PFSK-1 (cell line): ENCODE results near the gene GBA3.

Experiments
- FOXP2 ChIP-seq: optimal IDR thresholded peaks from 2 replicates; pipeline ENCODE3; 2011; ENCODE audit warnings: borderline replicate concordance, control low read depth, inconsistent platforms; ENCODE audit not compliant: insufficient read depth; ENCODE audit errors: extremely low read length, extremely low read depth
- POLR2AphosphoS5 ChIP-seq: IDR thresholded peaks from 2 replicates; pipeline ENCODE4 v1.6.1; 2012; ENCODE audit warnings: low read depth, mild to moderate bottlenecking, control low read depth, low read length, moderate library complexity
- SIN3A ChIP-seq: IDR thresholded peaks from 2 replicates; pipeline ENCODE4 v1.6.1; 2012; ENCODE audit warnings: mild to moderate bottlenecking, low read length, moderate library complexity, borderline replicate concordance; ENCODE audit not compliant: insufficient read depth
- TAF1 ChIP-seq: IDR thresholded peaks from 2 replicates; pipeline ENCODE4 v1.6.1; 2012; ENCODE audit warnings: low read length, control low read depth, borderline replicate concordance; ENCODE audit not compliant: insufficient read depth
- TF ChIP-seq, protein P1 (sequence below), 2 experiments: IDR thresholded peaks; 2 replicates each; pipeline versions ENCODE4 v1.6.1 to v1.8.0; 2011 to 2012; ENCODE audit warnings: low read depth in 2 of 2, low read length in 2 of 2, control low read depth in 1 of 2, inconsistent platforms in 1 of 2, mild to moderate bottlenecking in 1 of 2, moderate library complexity in 1 of 2; ENCODE audit not compliant: insufficient read depth in 1 of 2

Gene GBA3

DNA sequence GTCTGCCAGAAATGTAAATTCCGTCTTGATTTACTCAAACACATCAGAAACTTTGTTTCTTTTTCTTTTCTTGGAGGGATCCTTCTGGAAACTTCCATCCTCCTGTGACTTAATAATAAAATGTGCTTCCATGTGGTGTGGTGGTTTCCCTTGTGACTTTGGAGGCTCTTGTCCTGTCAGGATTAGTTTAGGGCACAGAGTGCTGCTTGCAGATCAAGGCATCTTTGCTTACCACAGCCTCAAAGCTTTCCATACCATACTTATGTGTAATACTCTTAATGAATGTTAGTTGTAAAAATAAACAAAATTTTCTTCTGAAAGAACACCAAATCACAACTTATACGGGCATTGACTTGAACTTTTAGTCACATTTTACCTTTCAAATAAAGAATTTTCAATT is 27.4 kb downstream of the GBA3 start:
- TF ChIP-seq TAF1 = no peak
- no peak for TF ChIP-seq SIN3A
- TF ChIP-seq, protein P1, sequence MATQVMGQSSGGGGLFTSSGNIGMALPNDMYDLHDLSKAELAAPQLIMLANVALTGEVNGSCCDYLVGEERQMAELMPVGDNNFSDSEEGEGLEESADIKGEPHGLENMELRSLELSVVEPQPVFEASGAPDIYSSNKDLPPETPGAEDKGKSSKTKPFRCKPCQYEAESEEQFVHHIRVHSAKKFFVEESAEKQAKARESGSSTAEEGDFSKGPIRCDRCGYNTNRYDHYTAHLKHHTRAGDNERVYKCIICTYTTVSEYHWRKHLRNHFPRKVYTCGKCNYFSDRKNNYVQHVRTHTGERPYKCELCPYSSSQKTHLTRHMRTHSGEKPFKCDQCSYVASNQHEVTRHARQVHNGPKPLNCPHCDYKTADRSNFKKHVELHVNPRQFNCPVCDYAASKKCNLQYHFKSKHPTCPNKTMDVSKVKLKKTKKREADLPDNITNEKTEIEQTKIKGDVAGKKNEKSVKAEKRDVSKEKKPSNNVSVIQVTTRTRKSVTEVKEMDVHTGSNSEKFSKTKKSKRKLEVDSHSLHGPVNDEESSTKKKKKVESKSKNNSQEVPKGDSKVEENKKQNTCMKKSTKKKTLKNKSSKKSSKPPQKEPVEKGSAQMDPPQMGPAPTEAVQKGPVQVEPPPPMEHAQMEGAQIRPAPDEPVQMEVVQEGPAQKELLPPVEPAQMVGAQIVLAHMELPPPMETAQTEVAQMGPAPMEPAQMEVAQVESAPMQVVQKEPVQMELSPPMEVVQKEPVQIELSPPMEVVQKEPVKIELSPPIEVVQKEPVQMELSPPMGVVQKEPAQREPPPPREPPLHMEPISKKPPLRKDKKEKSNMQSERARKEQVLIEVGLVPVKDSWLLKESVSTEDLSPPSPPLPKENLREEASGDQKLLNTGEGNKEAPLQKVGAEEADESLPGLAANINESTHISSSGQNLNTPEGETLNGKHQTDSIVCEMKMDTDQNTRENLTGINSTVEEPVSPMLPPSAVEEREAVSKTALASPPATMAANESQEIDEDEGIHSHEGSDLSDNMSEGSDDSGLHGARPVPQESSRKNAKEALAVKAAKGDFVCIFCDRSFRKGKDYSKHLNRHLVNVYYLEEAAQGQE (IDR thresholded peaks at IDR 0.05; ENCODE audit: insufficient read depth in 1 of 2, low read depth in 2 of 2, low read length in 2 of 2) = no peak
- TF ChIP-seq FOXP2 = no peak
- no peak for TF ChIP-seq POLR2AphosphoS5

DNA sequence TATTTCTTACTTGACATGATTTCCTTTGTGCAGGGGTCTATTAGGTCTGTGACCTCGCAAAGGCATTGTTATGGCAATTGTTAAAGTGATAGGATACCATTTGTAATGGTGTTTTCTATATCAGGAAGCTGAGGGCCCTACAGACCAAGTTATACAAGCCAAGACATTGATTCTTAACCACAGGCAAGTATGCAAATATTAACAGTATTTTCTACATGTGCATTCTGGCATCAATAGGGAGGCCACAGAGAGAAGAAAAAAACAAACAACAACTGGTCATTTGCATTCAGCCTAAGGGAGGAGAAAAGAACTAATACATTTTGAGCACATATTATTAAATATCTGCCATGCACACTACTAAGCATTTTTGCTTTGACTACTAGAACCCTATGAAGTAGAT is 28.5 kb downstream of the GBA3 start:
- TF ChIP-seq POLR2AphosphoS5 = no peak
- TF ChIP-seq TAF1 = no peak
- TF ChIP-seq SIN3A = no peak
- TF ChIP-seq, protein P1 (IDR thresholded peaks at IDR 0.05; ENCODE audit: insufficient read depth in 1 of 2, low read depth in 2 of 2, low read length in 2 of 2) = no peak
- no peak for TF ChIP-seq FOXP2

DNA sequence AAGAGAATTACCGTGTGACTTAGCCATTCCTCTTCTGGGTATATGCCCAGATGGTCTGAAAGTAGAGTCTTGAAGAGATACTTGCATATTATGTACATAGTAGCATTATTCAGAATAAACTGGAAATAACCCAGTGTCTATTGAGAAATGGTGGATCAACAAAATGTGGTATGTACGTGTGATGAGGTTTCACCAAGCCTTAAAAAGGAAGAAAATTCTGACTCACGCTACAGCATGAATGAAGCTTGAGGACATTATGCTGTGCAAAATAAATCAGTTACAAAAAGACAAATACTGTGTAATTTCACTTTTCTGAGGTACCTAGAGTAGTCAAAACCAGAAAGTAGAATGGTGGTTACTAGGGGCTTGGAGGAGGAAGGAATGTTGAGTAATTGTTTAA is 37.3 kb downstream of the GBA3 start:
- no peak for TF ChIP-seq POLR2AphosphoS5
- TF ChIP-seq TAF1 = no peak
- no peak for TF ChIP-seq SIN3A
- TF ChIP-seq FOXP2 = no peak
- TF ChIP-seq, protein P1 (IDR thresholded peaks at IDR 0.05; ENCODE audit: insufficient read depth in 1 of 2, low read depth in 2 of 2, low read length in 2 of 2) = no peak

DNA sequence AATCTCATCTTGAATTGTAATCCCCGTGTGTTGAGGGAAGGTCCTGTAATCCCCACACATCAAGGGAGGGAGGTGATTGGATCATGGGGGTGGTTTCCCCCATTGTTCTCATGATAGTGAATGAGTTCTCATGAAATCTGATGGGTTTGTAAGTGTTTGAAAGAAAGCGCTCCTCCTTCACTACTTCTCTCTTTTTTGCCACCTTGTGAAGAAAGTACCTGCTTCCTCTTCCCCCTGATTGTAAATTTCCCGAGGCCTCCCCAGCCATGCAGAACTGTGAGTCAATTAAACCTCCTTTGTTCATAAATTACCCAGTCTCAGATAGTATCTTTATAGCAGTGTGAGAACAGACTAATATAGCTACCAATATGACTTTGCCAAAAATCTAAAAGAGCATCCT is 41.1 kb downstream of the GBA3 start:
- TF ChIP-seq FOXP2 (no peak), SIN3A (no peak), POLR2AphosphoS5 (no peak), TAF1 (no peak)
- TF ChIP-seq, protein P1 (IDR thresholded peaks at IDR 0.05; ENCODE audit: insufficient read depth in 1 of 2, low read depth in 2 of 2, low read length in 2 of 2) = no peak

DNA sequence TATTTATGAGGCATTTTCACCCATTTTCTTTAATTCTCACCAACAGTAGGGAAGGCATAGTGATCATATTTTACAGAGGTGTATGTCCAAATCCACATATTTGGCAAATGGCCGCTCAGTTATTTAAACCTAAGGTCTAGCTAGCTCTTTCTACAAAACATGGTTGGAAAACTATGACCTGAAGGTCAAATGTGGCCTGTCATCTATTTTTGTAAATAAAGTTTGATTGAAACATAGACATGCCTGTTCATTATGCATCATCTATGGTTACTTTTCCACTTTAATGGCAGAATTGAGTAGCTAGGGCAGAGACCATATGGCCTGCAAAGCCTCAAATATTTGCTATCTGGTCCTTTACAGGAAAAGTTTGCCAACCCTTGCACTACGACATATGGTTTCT is 44.2 kb downstream of the GBA3 start:
- TF ChIP-seq POLR2AphosphoS5 (no peak), SIN3A (no peak), TAF1 (no peak)

DNA sequence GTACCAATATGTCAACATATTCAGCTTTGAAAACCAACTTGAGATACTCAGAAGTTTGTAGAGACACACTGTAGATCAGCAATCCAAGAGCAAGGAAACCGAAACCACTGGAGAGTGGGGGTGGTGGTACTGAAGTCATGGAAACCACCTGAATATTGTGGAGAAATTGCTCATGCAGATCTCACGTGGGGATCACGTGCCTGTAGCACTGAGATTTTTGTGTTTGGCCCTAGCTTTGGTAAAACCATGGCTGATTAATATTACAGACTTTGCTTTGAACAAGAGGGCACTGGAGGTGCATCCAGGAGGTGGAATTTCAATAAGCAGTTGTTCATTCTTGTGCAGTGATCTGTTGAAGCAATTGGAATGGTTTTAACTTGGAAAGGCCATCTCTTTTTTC is 47.2 kb downstream of the GBA3 start:
- TF ChIP-seq, protein P1 (IDR thresholded peaks at IDR 0.05; ENCODE audit: insufficient read depth in 1 of 2, low read depth in 2 of 2, low read length in 2 of 2) = no peak
- no peak for TF ChIP-seq TAF1
- TF ChIP-seq FOXP2 = no peak
- no peak for TF ChIP-seq SIN3A
- no peak for TF ChIP-seq POLR2AphosphoS5
